Mammary epithelial cell (primary cell): Measurements from ENCODE around the gene USB1.

ENCODE experiments used
- CTCF ChIP-seq, 2 donors: IDR thresholded peaks in 1 of 2; conservative IDR thresholded peaks in 1 of 2; 2 replicates each; pipeline ENCODE4 v1.5.1; 2011 to 2012; ENCODE audit warnings: inconsistent platforms in 2 of 2, low read length in 2 of 2, mild to moderate bottlenecking in 2 of 2, control low read depth in 1 of 2, low read depth in 1 of 2; ENCODE audit not compliant: insufficient read depth in 1 of 2; ENCODE audit errors: extremely low read depth in 1 of 2
- EZH2 ChIP-seq: IDR thresholded peaks from 2 replicates; pipeline ENCODE4 v1.6.1; 2012; ENCODE audit warnings: low read length, inconsistent platforms, borderline replicate concordance

- TF ChIP-seq CTCF (conservative IDR thresholded peaks at IDR 0.05 in 1 of 2, IDR thresholded peaks at IDR 0.05 in 1 of 2; ENCODE audit: extremely low read depth in 1 of 2, insufficient read depth in 1 of 2, low read depth in 1 of 2, low read length in 2 of 2) (no peak), EZH2 (no peak)
Measured at GRCh38 chr16:58048494-58049231, 47.5 kb downstream of the USB1 start.
